RWPE2 (cell line): ENCODE results near the gene TRIM29.
A peak's percentile ranks its signal among the peaks of the same experiment; 100 is the strongest.

Source experiments
- ATAC-seq: fragments of 200-7000 bp; cut with Tn5 transposase; 3 replicates; pipeline ENCODE4 v1.9.1; 2021; ENCODE audit warnings: low read depth
- DNase-seq: peaks from one replicate; pipeline ENCODE4 v3.0.0-alpha.2; 2020; ENCODE audit warnings: low spot score
- H3K27ac ChIP-seq: fragments of 450-650 bp; 2 replicates; pipeline ENCODE4 v1.5.1; 2017; ENCODE audit warnings: mild to moderate bottlenecking; ENCODE audit not compliant: poor library complexity, severe bottlenecking
- H3K27me3 ChIP-seq: fragments of 250-450 bp; sonication (Bioruptor Pico); 2 replicates; pipeline ENCODE4 v1.5.1; 2021; ENCODE audit warnings: mild to moderate bottlenecking, moderate library complexity; ENCODE audit not compliant: insufficient read depth, poor library complexity, severe bottlenecking
- H3K36me3 ChIP-seq: fragments of 250-450 bp; sonication (Bioruptor Pico); 2 replicates; pipeline ENCODE4 v1.5.1; 2020; ENCODE audit warnings: low read depth, mild to moderate bottlenecking, moderate library complexity
- H3K4me1 ChIP-seq: fragments of 250-450 bp; sonication (Bioruptor Pico); 2 replicates; pipeline ENCODE4 v1.5.1; 2021; ENCODE audit warnings: mild to moderate bottlenecking, moderate library complexity; ENCODE audit not compliant: insufficient read depth, poor library complexity, severe bottlenecking
- H3K4me3 ChIP-seq: fragments of 250-450 bp; sonication (Bioruptor Pico); 2 replicates; pipeline ENCODE4 v1.5.1; 2021; ENCODE audit warnings: mild to moderate bottlenecking, moderate library complexity; ENCODE audit not compliant: severe bottlenecking
- H3K9me3 ChIP-seq: fragments of 250-450 bp; sonication (Bioruptor Pico); 2 replicates; pipeline ENCODE4 v1.5.1; 2021; ENCODE audit warnings: mild to moderate bottlenecking, moderate library complexity; ENCODE audit not compliant: severe bottlenecking
- CTCF ChIP-seq: fragments of 450-650 bp; IDR thresholded peaks from one replicate; pipeline ENCODE4 v1.5.1; 2017; ENCODE audit warnings: mild to moderate bottlenecking, moderate library complexity; ENCODE audit not compliant: poor library complexity, severe bottlenecking

TRIM29 gene

GRCh38 chr11:120130176-120130980 is 7.5 kb downstream of the TRIM29 start:
- Histone ChIP-seq H3K27ac (peak overlapping the region; percentile 92), H3K36me3 (peaks cover 88% of the 10 kb centered on the region), H3K4me1 (peaks cover 56% of the 10 kb centered on the region), H3K27me3 (no peaks in the 10 kb centered on the region), H3K4me3 (no peak overlapping the region), H3K9me3 (no peaks in the 10 kb centered on the region)
- peak; percentile 32 for DNase-seq
- ATAC-seq, result no peak
- no peak for TF ChIP-seq CTCF

- H3K4me3 ChIP-seq, result no peak overlapping the region
- H3K27me3 ChIP-seq, result no peaks in the 10 kb centered on the region
- peak overlapping the region; percentile 92 for H3K27ac ChIP-seq
- H3K36me3 ChIP-seq, result peaks cover 86% of the 10 kb centered on the region
- no peak for TF ChIP-seq CTCF
- peaks cover 62% of the 10 kb centered on the region for H3K4me1 ChIP-seq
- DNase-seq (peak; percentile 33), ATAC-seq (no peak)
- no peaks in the 10 kb centered on the region for H3K9me3 ChIP-seq
Observed at GRCh38 chr11:120129570-120129969, 8.3 kb downstream of the TRIM29 start.

GRCh38 chr11:120128392-120129119 is 9.4 kb downstream of the TRIM29 start:
- no peaks in the 10 kb centered on the region for H3K27me3 ChIP-seq
- DNase-seq, result peak; percentile 93

GRCh38 chr11:120127236-120127635 is 10.7 kb downstream of the TRIM29 start:
- no peaks in the 10 kb centered on the region for H3K9me3 ChIP-seq
- H3K27me3 ChIP-seq, result no peaks in the 10 kb centered on the region
- H3K27ac ChIP-seq, result peak overlapping the region; percentile 92
- DNase-seq (no peak), ATAC-seq (no peak)
- H3K36me3 ChIP-seq, result peaks cover 89% of the 10 kb centered on the region
- TF ChIP-seq CTCF, result no peak
- H3K4me3 ChIP-seq, result no peak overlapping the region
- peaks cover 62% of the 10 kb centered on the region for H3K4me1 ChIP-seq

More at GRCh38 chr11:120128392-120129119, 9.4 kb downstream of the TRIM29 start:
- peaks cover 86% of the 10 kb centered on the region for H3K36me3 ChIP-seq
- peaks cover 62% of the 10 kb centered on the region for H3K4me1 ChIP-seq
- no peak overlapping the region for H3K4me3 ChIP-seq
- no peak for TF ChIP-seq CTCF
- no peaks in the 10 kb centered on the region for H3K9me3 ChIP-seq
- ATAC-seq, result peak; percentile 91
- peak overlapping the region; percentile 92 for H3K27ac ChIP-seq
